Stimulated activated naive CD8-positive, alpha-beta T cell treated with anti-CD3 and anti-CD28 coated beads, Interleukin-15, Interleukin-2, amounts not matched to agents 100 ng/mL and 50 ng/mL, for 24 hours (primary cell): Measurements from ENCODE around the gene B4GALT1.

Source experiments
- H3K27ac Mint-ChIP-seq: one replicate; pipeline ENCODE4 v1.8.0; 2021; ENCODE audit warnings: mild to moderate bottlenecking, mixed read lengths
- H3K27me3 Mint-ChIP-seq: one replicate; pipeline ENCODE4 v1.8.0; 2021; ENCODE audit warnings: mixed read lengths
- H3K36me3 Mint-ChIP-seq: one replicate; pipeline ENCODE4 v1.8.0; 2021; ENCODE audit warnings: low read depth, mixed read lengths
- H3K4me1 Mint-ChIP-seq: one replicate; pipeline ENCODE4 v1.8.0; 2021; ENCODE audit warnings: low read depth, mixed read lengths
- H3K4me3 Mint-ChIP-seq: one replicate; pipeline ENCODE4 v1.8.0; 2021; ENCODE audit warnings: mild to moderate bottlenecking, mixed read lengths
- H3K9me3 Mint-ChIP-seq: one replicate; pipeline ENCODE4 v1.8.0; 2021; ENCODE audit warnings: mixed read lengths

The B4GALT1 gene

DNA sequence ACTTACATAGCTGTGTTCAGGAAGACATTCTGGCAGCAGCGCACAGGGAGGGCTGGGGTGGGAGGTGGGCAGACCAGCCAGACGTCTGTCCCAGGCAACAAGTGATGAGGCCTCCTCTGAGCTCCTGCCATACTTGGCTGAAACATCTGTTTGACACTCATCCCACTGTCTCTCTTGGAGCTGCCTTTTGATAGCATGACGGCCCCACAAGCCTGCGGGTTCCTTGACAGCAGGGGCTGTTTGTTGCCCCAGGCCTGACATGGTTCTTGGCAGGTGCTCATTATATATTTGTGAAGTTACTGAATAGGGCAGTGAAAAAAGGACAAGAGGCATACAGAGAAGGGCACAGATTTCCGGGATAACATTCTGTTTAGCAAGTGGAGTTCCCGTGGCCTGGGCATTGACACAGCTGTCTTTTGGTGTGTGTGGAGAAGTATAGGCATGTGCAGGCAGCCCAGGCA is 22.2 kb upstream of the B4GALT1 start:
- Mint-ChIP-seq H3K27ac (no peak overlapping the region), H3K27me3 (no peaks in the 10 kb centered on the region), H3K9me3 (no peaks in the 10 kb centered on the region)

DNA sequence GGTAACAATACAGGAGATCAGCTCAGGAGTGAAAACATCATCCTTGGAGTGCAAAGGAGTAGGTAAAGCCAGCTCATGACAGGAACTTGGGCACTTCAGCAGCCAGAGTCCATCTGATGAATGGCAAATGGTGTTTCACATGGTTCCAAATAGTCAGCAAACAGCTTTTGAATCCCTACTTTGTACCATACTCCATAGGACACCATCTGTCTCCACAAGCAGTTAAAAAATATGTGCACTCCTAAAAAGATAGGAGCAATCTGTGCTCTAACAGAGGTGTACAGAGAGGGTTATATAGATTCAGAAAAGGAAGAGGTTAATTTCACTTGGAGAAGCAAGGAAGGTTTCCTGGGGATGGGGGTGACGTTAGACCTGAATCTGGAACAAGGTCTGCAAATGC is 21.6 kb upstream of the B4GALT1 start:
- no peaks in the 10 kb centered on the region for H3K27me3 Mint-ChIP-seq
- H3K4me3 Mint-ChIP-seq, result no peak overlapping the region
- no peaks in the 10 kb centered on the region for H3K36me3 Mint-ChIP-seq
- no peaks in the 10 kb centered on the region for H3K9me3 Mint-ChIP-seq
- H3K4me1 Mint-ChIP-seq, result peaks cover 10% of the 10 kb centered on the region
- H3K27ac Mint-ChIP-seq, result no peak overlapping the region

More for the DNA sequence above, 22.2 kb upstream of the B4GALT1 start:
- Mint-ChIP-seq H3K4me3 (no peak overlapping the region), H3K4me1 (peaks cover 10% of the 10 kb centered on the region), H3K36me3 (no peaks in the 10 kb centered on the region)

DNA sequence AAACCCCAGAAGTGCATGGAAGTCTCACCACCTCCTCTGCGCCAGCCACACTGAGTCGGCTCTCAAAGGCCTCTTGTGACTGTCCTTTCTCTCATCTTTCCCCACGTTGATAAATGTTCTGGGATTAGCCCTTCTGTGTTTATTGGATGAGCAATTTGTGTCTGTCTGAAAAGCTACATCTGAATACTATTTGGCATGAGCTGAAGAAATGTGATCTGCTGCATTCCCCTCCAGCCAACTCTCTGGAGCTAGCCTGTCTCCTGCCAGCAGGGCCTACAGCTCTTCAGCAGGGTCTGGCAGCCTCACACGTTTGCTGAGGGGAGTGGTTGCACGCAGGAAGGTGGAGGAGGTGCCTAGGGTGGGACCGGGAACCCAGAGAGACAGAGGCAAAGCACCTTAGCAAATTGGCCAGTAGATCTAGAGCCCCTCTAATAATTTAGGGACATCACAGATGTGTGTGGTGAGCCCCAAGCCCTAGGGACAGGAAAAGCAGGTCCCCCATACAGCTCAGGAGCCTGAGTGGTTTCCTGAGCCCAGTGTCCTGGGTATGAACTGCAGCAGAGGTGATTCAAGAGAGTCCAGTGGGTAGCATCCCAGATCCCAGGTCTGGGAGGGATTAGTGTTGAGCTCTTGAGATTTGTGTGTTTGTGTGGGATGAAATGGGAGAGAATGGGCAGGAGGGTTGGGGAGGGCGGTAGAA is 20.5 kb upstream of the B4GALT1 start:
- H3K27me3 Mint-ChIP-seq, result peaks cover under 1% of the 10 kb centered on the region
- no peak overlapping the region for H3K4me3 Mint-ChIP-seq
- no peak overlapping the region for H3K27ac Mint-ChIP-seq
- no peaks in the 10 kb centered on the region for H3K36me3 Mint-ChIP-seq
- H3K4me1 Mint-ChIP-seq, result peaks cover 10% of the 10 kb centered on the region
- H3K9me3 Mint-ChIP-seq, result no peaks in the 10 kb centered on the region

DNA sequence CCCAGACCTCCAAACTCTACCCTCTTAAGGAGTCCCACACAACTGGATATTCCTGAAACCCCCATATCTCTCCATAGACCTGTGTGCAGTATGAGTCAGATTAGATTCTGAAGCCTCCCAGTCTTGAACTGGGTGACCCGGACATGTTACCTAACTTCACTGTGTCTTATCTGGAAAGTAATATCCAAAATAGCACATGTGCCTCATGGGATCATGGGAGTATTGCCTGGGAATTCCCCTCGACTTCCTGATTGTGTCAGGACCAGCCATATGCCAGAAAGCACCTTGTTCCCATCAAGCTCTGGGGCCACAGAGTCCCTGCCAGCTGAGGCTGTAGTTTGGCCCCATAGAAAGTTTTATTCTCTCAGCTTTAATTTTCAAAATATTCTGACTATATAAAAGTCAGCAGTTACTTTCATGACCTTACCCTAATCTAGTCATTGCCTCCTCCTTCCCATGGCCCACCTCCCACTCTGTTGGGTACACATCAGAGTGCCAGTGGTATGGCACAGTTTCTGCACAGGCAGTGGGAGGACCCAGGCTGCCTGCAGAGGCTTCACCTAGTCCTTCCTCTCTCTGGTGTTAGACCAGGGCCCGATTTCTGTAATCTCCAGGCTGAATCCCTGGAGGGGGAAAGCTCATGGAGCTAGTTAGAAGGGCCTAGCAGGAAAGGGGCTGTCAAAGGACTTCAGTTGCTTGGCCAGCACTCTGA is 19.5 kb upstream of the B4GALT1 start:
- Mint-ChIP-seq H3K9me3 (no peaks in the 10 kb centered on the region), H3K4me1 (peaks cover 10% of the 10 kb centered on the region), H3K4me3 (no peak overlapping the region), H3K27me3 (peaks cover 6% of the 10 kb centered on the region), H3K27ac (no peak overlapping the region), H3K36me3 (no peaks in the 10 kb centered on the region)

DNA sequence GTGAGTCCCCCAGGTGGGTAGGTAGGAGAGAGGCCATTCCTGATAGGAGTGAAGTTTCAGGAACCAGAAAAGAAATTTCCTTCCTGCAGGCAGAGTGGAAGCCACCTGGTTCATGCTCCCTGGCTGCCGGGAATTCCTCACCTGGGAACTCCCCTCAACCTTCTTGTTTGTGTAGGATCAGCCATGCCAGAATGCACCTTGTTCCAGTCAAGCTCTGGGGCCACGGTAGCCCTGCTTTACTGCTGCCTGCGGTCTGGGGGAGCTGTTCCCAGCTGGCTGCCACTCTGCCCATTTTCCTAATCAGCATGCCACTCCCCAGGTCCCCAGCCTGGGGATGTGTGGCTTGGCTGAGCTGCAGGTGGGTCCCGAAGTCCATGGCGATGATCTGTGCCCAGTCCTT is 18.7 kb upstream of the B4GALT1 start:
- H3K27ac Mint-ChIP-seq, result no peak overlapping the region
- no peaks in the 10 kb centered on the region for H3K36me3 Mint-ChIP-seq
- peaks cover 6% of the 10 kb centered on the region for H3K27me3 Mint-ChIP-seq
- no peak overlapping the region for H3K4me3 Mint-ChIP-seq
- no peaks in the 10 kb centered on the region for H3K9me3 Mint-ChIP-seq
- peaks cover 10% of the 10 kb centered on the region for H3K4me1 Mint-ChIP-seq

DNA sequence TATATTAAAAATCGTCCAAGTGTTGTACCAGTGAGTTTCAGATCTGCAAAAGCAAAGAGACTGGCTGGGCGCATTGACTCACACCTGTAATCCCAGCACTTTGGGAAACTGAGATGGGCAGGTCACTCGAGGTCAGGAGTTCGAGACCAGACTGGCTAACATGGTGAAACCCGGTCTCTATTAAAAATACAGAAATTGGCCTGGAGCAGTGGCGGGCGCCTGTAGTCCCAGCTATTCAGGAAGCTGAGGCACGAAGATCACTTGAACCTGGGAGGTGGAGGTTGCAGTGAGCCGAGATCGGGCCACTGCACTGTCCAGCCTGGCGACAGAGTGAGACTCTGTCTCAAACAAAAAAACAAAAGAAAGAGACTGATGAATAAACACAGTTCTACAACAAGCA is 18.3 kb upstream of the B4GALT1 start:
- H3K27ac Mint-ChIP-seq, result no peak overlapping the region
- H3K4me1 Mint-ChIP-seq, result peaks cover 10% of the 10 kb centered on the region
- H3K4me3 Mint-ChIP-seq, result no peak overlapping the region
- H3K36me3 Mint-ChIP-seq, result no peaks in the 10 kb centered on the region
- H3K9me3 Mint-ChIP-seq, result no peaks in the 10 kb centered on the region
- peaks cover 6% of the 10 kb centered on the region for H3K27me3 Mint-ChIP-seq

DNA sequence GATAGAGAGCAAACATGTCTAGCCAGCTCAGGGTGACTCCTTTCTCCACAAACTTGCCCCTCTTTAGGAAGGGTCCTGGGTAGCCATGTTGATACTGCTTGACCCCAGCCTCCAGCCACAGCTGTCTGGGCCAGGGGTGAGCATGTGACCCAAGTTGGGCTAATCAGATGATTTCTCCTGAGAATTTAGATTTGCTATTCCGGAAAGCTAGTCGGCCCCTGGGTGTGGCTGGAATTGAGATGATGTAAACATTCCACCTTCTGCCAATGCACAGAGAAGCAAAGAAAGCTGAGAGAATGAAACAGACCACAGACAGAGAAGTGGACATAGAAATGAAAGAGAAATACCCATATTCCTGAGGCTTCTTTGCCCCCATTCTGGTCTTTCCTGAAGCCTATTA is 17.8 kb upstream of the B4GALT1 start:
- no peak overlapping the region for H3K4me3 Mint-ChIP-seq

DNA sequence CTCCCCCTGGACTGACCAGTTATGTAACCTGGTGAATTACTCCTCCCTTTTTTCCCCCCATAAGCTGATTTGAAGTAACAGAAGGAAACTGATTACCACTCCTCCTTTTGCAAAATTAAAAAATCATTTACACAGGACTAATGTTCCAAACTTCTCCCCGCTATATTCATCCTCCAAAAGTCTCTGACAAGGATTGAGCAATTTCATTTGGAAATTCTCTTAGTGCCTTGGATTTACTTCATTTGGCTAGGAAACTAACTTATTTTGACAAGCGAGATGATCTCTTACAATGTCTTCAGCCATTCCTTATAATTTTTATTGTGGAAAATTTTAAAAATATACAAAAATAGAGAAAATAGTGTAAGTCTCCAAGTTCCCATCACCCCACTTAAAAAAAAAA is 15.4 kb upstream of the B4GALT1 start:
- Mint-ChIP-seq H3K4me3 (no peak overlapping the region), H3K36me3 (no peaks in the 10 kb centered on the region), H3K27me3 (peaks cover 6% of the 10 kb centered on the region), H3K9me3 (no peaks in the 10 kb centered on the region), H3K27ac (no peak overlapping the region), H3K4me1 (peaks cover 10% of the 10 kb centered on the region)

More for the DNA sequence above, 17.8 kb upstream of the B4GALT1 start:
- Mint-ChIP-seq H3K36me3 (no peaks in the 10 kb centered on the region), H3K4me1 (peaks cover 10% of the 10 kb centered on the region), H3K27ac (no peak overlapping the region), H3K9me3 (no peaks in the 10 kb centered on the region), H3K27me3 (peaks cover 6% of the 10 kb centered on the region)

DNA sequence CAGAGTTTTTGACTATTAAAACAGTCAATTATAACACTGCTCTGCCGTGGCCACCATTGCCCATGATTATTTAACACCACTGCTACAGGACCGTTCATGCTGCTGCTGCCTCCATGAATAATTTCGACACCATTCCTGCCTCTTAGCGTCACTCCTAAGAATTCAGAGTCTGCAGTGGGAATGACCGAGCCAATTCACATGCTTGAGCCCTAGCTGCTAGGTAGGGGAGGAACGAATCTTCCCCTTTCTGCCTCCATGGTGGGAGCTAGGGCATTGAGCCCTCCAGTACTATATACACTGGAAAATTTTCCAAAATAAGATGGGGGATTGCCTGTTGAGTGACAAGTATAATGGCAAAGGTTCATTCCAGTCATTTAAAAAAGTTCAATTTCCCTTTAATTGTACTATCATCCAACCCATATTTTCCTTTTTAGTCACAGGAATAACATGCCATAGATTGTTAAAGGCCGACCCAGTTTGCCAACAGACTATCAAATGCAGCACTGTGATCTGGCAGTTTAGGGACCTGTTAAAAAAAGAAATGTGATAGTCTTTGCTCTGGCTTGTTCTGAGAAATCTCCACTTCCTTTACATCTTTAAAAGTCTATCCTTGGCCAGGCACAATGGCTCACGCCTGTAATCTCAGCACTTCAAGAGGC is 13.5 kb upstream of the B4GALT1 start:
- Mint-ChIP-seq H3K36me3 (no peaks in the 10 kb centered on the region), H3K27me3 (peaks cover 6% of the 10 kb centered on the region), H3K4me3 (no peak overlapping the region), H3K9me3 (no peaks in the 10 kb centered on the region), H3K4me1 (no peaks in the 10 kb centered on the region), H3K27ac (no peak overlapping the region)

DNA sequence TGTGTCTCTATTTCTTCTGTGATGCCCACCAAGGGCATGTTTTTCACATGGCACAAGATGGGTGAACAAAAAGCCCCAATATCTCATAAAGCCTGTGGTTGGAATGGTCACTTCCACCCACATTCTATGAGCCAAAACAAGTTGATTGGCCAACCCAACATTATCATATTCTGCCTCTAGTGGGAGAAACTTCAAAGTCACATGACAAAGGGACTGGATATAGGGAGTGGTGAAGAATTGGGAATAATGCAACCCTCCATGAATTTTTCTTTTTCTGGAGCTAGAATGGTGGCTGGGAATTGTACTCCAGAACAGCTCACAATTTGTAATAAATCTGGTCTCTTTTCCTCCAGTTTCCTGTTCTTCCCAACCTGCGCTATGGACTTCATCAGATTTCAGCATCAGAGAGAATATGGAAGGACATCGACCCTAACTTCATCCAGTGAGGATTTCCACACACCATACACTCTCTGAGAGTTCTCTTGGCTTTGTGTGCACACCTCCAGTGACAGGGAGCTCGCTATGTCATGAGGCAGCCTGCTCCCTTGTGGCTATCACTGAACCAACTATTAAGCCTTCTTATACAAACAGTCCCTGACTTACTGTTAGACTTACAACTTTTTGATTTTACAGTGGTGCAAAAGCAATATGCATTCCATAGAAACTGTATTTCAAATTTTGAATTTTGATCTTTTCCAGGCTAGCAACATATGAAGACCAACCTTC is 12.0 kb upstream of the B4GALT1 start:
- Mint-ChIP-seq H3K4me3 (no peak overlapping the region), H3K4me1 (no peaks in the 10 kb centered on the region), H3K36me3 (no peaks in the 10 kb centered on the region), H3K27ac (no peak overlapping the region), H3K9me3 (no peaks in the 10 kb centered on the region), H3K27me3 (peaks cover 6% of the 10 kb centered on the region)

DNA sequence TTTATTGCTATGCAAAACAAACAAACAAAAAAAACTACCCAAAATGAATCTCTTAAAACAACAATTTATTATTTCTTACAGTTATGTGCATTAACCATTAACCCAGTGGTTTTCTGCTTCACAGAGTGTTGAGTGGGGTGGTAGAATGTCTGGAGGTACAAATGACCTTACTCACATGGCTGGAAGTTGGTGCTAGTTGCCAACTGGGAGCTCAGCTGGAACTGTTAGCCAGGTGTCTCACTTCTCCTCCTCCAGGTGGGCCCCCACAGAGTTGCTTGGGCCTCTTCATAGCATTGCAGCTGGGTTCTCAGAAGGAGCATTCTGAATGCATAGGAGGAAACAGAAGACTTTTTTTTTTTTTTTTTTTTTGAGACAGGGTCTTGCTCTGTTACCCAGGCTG is 10.5 kb upstream of the B4GALT1 start:
- Mint-ChIP-seq H3K36me3 (no peaks in the 10 kb centered on the region), H3K4me3 (no peak overlapping the region), H3K9me3 (no peaks in the 10 kb centered on the region), H3K27ac (no peak overlapping the region), H3K27me3 (peaks cover 6% of the 10 kb centered on the region), H3K4me1 (no peaks in the 10 kb centered on the region)

DNA sequence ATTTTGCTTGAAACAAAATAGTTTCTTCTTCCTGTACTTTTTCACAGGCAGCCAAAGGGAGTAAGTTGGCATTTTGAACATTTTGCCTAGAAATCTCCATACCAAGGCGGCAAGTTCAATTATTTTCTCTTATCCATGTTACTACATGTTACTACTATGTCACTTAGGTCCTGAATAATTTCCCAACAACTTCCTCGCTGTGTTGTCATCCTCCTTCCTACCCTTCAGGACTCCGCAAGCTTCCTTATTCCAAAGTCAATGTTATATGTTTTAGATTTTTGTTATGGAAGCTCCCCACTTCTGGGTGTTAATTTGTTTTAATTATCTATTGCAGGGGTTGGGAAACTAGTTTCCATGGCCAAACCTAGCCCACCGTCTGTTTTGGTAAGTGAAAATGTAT is 9.9 kb upstream of the B4GALT1 start:
- peaks cover under 1% of the 10 kb centered on the region for H3K27me3 Mint-ChIP-seq
- no peaks in the 10 kb centered on the region for H3K36me3 Mint-ChIP-seq
- peaks cover 5% of the 10 kb centered on the region for H3K4me1 Mint-ChIP-seq
- H3K27ac Mint-ChIP-seq, result no peak overlapping the region
- H3K9me3 Mint-ChIP-seq, result no peaks in the 10 kb centered on the region
- H3K4me3 Mint-ChIP-seq, result no peak overlapping the region

DNA sequence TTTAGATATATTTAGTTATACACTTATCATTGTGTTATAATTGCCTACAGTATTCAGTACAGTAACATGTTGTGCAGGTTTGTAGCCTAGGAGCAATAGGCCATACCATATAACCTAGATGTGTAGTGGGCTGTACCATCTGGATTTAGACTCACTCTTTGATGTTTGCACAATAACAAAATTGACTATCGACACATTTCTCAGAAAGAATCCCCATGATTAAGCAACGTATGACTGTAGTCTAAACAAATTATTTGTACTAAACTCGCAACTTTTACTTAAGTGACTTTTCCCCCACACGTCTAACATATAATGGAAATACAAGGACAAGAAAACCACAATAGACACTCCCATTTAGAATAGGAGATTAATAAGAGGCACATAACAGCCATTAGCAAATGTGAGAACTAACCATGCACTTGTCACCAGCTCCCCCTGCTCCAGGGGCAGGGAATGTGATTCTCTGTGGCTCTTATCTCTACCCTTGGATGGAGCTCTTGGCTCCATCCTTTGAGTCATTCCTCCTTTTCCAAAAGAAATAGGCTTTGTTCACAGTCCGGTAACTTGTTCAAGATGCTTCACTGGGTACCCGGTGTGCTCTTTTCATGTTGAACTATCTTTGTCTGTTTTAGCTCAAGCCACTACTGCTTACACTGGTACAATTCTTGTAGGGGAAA is 8.7 kb upstream of the B4GALT1 start:
- no peak overlapping the region for H3K27ac Mint-ChIP-seq
- H3K9me3 Mint-ChIP-seq, result no peaks in the 10 kb centered on the region
- H3K4me3 Mint-ChIP-seq, result no peak overlapping the region
- no peaks in the 10 kb centered on the region for H3K36me3 Mint-ChIP-seq
- H3K27me3 Mint-ChIP-seq, result no peaks in the 10 kb centered on the region
- peaks cover 13% of the 10 kb centered on the region for H3K4me1 Mint-ChIP-seq
